ENCODE measurements around the gene HUS1B. TPM values are rescaled to one million over a fixed set of nuclear protein-coding genes. Genes with fewer than 3 reads are reported as not detected.

The HUS1B gene
- 0.13 to 0.31 TPM (median 0.19 TPM) in 4 of 5 replicates, not detected in the other for total RNA-seq (2022; extraction: Qiagen RNA extraction)

GRCh38 chr6:656460-657252 is at the start of gene HUS1B:
TSS of gene HUS1B (minus strand) at chr6:657100. CDS start at chr6:656944, 156 bp downstream.

DNA sequence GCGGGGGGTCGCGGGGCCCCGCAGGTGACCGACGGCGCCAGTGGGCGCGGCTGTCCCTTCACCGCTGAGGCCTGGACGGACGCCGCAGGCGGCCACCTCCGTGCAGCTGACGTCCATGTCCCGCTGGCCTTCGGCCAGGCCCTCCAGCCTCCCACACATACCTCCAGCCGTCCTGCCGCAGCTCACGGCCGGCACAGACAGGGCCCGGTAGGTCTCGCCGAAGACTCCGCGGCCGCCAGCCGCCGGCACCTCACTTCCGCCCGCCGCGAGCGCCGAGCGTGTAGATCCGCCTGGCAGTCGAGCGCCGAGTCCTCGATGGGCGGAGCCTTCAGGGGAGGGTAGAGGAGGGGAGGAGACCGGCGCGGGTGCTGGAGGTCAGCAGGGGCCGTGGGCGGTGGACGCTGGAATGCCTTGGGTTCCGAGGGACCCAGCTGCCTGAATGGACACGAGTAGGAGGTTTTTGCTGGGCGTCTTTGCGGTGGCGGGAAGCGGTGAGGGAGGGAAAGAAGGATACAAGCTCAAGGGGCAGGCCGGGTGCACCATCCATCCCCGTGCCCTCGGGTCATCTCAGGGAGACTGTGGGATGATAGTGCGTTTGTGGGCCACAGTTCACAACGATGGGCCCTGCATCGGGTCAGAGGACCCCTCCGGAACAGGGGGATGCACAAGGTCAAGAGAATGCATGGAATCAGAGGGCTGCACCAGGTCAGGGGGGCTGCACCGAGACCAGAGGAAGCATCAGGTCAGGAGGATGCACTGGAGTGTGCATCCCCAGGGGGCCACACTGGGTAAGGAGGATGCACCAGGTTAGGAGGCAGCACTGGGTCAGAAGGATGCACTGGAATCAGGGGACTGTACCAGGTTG is 36.2 kb upstream of the HUS1B start, which contains the start of gene EXOC2:
TSS of gene EXOC2 (minus strand) at position 282 of the 865 bp plus-strand sequence. CDS start 55,321 bp downstream, outside the sequence.

Other genes starting within 250 kb of the HUS1B start
- 9.8 to 12.2 TPM (median 11.1 TPM) in 5 replicates for gene EXOC2, start 36.0 kb upstream of the HUS1B start, total RNA-seq (2022; extraction: Qiagen RNA extraction)

All from A549 treated with Mapracorat at 1 μM for 4 hours (cell line).